ENCODE results near the gene CIDEC. TPM values are rescaled to one million over a fixed set of nuclear protein-coding genes. Genes with fewer than 3 reads are reported as not detected.

CIDEC gene
- total RNA-seq, 1 donor from 2014 or later, result not detected

DNA sequence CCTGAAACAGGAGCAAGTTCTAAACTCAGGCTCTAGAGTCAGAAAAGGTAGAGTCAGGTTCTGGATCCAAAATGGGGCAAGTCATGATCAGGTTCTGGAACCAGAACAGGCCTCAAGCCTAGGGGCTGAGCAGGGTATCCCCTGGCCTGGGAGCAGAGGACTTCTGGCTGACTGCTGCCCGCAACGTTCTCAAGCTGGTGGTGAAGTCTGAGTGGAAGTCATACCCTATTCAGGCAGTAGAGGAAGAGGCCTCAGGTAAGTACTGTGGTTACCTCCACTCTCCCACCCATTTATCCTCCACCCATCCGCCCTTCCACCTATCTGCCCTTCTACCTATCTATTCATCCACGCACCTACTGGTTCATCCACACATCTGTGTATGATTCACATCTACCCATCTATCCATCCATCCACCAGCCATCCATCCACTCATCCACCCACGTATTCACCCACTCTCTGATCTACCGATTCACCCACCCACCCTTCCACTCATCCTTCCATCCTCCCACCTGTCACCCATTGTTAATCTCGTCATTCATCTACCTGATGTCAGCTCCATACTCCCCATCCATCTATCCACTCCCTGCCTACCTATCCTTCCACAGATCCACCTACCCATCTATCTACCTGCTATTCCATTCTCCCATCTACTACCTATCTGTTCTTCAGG, 61.3 kb downstream of the CIDEC start:
- no peaks in the 10 kb centered on the region for H3K9me3 Mint-ChIP-seq
- DNase-seq (ENCODE audit: low spot score in 2 of 2, unreplicated experiment in 2 of 2), result no peak
- no peak overlapping the region for H3K4me3 Mint-ChIP-seq
- peaks cover 11% of the 10 kb centered on the region for H3K36me3 Mint-ChIP-seq
- H3K4me1 Mint-ChIP-seq, result no peaks in the 10 kb centered on the region
- H3K27me3 Mint-ChIP-seq (ENCODE audit: low read depth), result no peaks in the 10 kb centered on the region
- no peak overlapping the region for H3K27ac Mint-ChIP-seq
- TF ChIP-seq, protein P1, sequence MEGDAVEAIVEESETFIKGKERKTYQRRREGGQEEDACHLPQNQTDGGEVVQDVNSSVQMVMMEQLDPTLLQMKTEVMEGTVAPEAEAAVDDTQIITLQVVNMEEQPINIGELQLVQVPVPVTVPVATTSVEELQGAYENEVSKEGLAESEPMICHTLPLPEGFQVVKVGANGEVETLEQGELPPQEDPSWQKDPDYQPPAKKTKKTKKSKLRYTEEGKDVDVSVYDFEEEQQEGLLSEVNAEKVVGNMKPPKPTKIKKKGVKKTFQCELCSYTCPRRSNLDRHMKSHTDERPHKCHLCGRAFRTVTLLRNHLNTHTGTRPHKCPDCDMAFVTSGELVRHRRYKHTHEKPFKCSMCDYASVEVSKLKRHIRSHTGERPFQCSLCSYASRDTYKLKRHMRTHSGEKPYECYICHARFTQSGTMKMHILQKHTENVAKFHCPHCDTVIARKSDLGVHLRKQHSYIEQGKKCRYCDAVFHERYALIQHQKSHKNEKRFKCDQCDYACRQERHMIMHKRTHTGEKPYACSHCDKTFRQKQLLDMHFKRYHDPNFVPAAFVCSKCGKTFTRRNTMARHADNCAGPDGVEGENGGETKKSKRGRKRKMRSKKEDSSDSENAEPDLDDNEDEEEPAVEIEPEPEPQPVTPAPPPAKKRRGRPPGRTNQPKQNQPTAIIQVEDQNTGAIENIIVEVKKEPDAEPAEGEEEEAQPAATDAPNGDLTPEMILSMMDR (IDR thresholded peaks at IDR 0.05; ENCODE audit: unreplicated experiment), result no peak

DNA sequence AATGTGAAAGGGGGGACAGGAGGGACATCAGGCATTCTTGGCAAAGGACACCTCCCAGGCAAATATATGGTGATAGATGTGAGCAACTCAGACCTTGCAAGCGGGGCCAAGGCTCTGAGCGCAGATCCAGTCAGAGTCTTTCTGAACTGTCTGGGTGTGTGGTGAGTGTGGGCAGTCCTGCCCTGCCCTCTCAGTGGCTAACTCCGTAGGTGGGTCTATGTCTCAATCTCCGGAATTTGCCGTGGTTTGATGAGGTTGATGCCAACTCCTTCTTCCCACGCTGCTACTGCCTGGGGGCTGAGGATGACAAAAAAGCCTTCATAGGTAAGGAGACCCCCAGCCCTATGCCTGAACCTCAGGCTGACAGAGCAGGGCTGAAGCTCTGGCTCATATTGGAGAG, 62.6 kb downstream of the CIDEC start:
- H3K27me3 Mint-ChIP-seq (ENCODE audit: low read depth), result no peaks in the 10 kb centered on the region
- TF ChIP-seq, protein P1 (IDR thresholded peaks at IDR 0.05; ENCODE audit: unreplicated experiment), result no peak
- no peaks in the 10 kb centered on the region for H3K9me3 Mint-ChIP-seq
- H3K27ac Mint-ChIP-seq, result no peak overlapping the region
- H3K4me3 Mint-ChIP-seq, result no peak overlapping the region
- peaks cover 16% of the 10 kb centered on the region for H3K36me3 Mint-ChIP-seq
- H3K4me1 Mint-ChIP-seq, result no peaks in the 10 kb centered on the region
- no peak for DNase-seq (ENCODE audit: low spot score in 2 of 2, unreplicated experiment in 2 of 2)

Other genes with a start within 250 kb of the CIDEC start
- gene MTMR14, start 230.7 kb downstream of the CIDEC start, total RNA-seq, result 32.6 to 34.9 TPM (median 34.6 TPM) in 3 replicates
- gene CPNE9, start 176.4 kb downstream of the CIDEC start, total RNA-seq, result 0.42 TPM in 1 of 3 replicates, not detected in the others
- gene BRPF1, start 148.5 kb downstream of the CIDEC start, total RNA-seq, result 24.1 to 27.1 TPM (median 26.6 TPM) in 3 replicates
- 37.2 to 51.0 TPM (median 46.0 TPM) in 3 replicates for gene OGG1, start 130.3 kb downstream of the CIDEC start, total RNA-seq
- 9.7 to 11.3 TPM (median 10.8 TPM) in 3 replicates for gene CAMK1, start 110.3 kb downstream of the CIDEC start, total RNA-seq
- gene TADA3, start 87.8 kb downstream of the CIDEC start, total RNA-seq, result 67.2 to 71.0 TPM (median 69.8 TPM) in 3 replicates
- 128 to 138 TPM (median 131 TPM) in 3 replicates for gene ARPC4, start 87.2 kb downstream of the CIDEC start, total RNA-seq
- gene TTLL3, start 70.0 kb downstream of the CIDEC start, total RNA-seq, result 115 to 119 TPM (median 116 TPM) in 3 replicates
- 40.9 to 48.4 TPM (median 47.2 TPM) in 3 replicates for gene RPUSD3, start 36.2 kb downstream of the CIDEC start, total RNA-seq
- gene JAGN1, start 10.4 kb upstream of the CIDEC start, total RNA-seq, result 32.1 to 34.8 TPM (median 32.3 TPM) in 3 replicates
- gene IL17RE, start 22.6 kb upstream of the CIDEC start, total RNA-seq, result 22.1 to 24.1 TPM (median 23.6 TPM) in 3 replicates
- gene IL17RC, start 36.8 kb upstream of the CIDEC start, total RNA-seq, result 28.8 to 30.2 TPM (median 29.6 TPM) in 3 replicates
- gene CRELD1, start 53.6 kb upstream of the CIDEC start, total RNA-seq, result 39.8 to 42.3 TPM (median 40.5 TPM) in 3 replicates
- 8.2 to 9.2 TPM (median 8.3 TPM) in 3 replicates for gene PRRT3, start 72.2 kb upstream of the CIDEC start, total RNA-seq
- 30.6 to 35.8 TPM (median 34.7 TPM) in 3 replicates for gene EMC3, start 106.6 kb upstream of the CIDEC start, total RNA-seq
- gene FANCD2, start 146.2 kb upstream of the CIDEC start, total RNA-seq, result 17.9 to 21.1 TPM (median 20.2 TPM) in 3 replicates
- not detected in 3 replicates for gene FANCD2OS, start 228.0 kb upstream of the CIDEC start, total RNA-seq
- gene BRK1, start 235.4 kb upstream of the CIDEC start, total RNA-seq, result 120 to 126 TPM (median 121 TPM) in 3 replicates